ENCODE results near the gene TSHR.
"Not testable (repeated sequence)": the region's sequence is repeated elsewhere in the genome, so short reads cannot be mapped to it uniquely, and the experiment has no call there.

The TSHR gene

GRCh38 chr14:80996049-80996901 lies 40.9 kb downstream of the TSHR start:
- peak; percentile 88 for DNase-seq (ENCODE audit: low spot score)

DNA sequence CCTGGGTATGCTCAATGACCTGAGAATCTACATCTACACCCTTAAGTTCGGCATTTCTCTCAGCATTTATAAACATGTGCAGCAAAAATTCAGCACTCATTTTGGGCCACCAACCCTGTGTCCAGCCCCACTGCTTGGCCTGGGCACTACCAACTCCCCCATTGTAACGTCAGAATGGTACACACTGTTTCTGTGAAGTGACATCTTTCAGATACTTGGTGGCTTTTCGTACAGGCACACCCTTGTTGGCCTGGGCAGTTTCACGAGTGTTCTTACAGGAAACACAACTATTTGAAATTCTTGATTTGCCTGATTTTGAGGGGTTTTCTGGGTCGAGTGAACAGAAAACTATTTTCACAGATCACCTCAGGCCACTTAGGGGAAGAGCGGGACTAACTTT lies 46.0 kb downstream of the TSHR start:
- no peak for DNase-seq (ENCODE audit: low spot score)

- no peak for DNase-seq (ENCODE audit: low spot score)
Measured at GRCh38 chr14:81004575-81004974, 49.2 kb downstream of the TSHR start.

DNA sequence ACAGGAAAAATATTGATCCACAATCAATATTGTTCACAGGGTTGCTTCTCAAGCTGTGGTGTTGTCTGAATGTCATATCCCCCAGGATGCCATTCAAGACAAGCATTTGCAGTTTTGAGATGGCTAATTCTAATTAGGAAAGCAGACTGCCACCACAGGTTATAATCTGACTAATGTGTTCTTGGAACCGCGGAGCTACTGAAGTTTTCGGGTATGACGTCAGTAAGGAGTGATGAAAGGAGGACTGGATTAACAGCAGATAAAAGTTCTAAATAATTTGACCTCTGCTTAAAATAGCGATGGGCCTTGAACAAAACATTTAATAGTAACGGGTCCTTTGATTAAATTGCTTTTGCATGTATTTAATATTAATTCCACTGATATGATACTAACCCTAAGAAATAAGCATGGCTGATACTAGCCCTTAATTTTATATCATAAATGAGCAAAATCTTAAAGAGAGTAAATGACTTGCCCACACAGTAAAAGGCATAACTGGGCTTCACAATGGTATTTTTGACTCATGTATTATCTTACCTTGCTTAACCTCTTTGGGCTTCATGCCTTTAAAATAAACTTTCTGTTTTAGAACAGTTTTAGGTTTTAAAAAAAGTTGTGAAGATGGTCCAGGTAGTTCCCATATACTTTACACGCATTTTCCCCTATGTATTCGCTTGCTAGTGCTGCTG lies 50.3 kb downstream of the TSHR start:
- DNase-seq (ENCODE audit: low spot score): no peak

- no peak for DNase-seq (ENCODE audit: low spot score)
Measured at GRCh38 chr14:81006266-81006665, 50.8 kb downstream of the TSHR start.

DNA sequence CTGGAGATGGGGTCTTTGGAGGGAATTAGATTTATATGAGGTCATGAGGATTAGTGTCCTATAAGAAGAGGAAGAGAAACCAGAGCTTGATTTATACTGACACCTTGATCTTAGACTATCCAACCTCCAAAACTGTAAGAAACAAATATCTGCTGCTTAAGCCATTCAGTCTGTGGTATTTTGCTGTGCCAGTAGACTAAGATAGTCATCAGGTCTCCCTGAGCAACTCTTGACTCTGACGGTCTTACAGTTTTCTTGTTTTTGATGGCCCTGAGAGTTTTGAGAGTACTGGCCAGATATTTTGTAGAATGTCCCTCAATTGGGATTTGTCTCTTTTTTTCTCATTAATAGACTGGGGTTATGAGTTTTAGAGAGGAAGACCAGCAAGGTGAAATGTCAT lies 51.7 kb downstream of the TSHR start:
- DNase-seq (ENCODE audit: low spot score): no peak

- no peak for DNase-seq (ENCODE audit: low spot score)
Measured at GRCh38 chr14:81009346-81009745, 53.9 kb downstream of the TSHR start.

GRCh38 chr14:81018251-81018650 lies 62.8 kb downstream of the TSHR start:
- DNase-seq (ENCODE audit: low spot score): peak; percentile 13

DNA sequence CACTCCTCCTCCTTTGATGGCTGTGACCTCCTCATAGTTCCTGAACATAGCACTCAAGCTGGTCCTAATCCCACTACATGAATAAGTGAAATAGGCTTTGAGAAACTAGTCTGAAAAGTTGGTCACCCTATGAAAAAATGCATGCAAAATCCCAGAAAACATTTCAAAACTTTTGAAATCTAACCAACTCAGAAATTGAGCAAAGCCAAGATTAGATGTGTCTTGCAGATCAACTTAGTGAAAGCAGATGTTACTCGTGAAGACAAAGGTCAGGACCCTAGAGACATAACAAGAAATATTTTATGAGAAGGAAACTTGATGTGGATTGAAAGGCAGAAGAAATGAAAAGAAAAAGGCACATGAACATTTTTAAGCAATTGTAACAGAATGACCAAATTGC lies 63.3 kb downstream of the TSHR start:
- DNase-seq (ENCODE audit: low spot score): no peak

- DNase-seq (ENCODE audit: low spot score): not testable (repeated sequence)
Measured at GRCh38 chr14:81019113-81019512, 63.7 kb downstream of the TSHR start.

GRCh38 chr14:81023095-81023710 lies 67.8 kb downstream of the TSHR start:
- no peak for DNase-seq (ENCODE audit: low spot score)

DNA sequence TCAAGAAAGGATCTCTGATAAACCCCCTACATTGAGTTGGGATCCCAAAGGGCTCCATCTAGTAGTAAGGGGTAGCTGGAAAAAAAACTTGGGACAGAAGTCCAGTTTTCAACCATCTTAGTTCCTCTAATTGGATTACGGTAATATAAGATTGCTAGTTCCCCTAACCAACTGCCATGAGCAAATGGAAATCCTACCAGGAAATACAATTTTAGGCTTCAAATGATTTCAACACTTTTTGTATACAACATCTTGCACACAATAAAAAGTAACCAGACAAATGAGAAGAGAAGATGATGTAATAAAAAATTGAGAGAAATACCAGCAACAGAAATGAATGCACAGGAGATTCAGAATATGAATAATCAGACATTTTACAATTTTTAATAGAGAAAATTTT lies 73.0 kb downstream of the TSHR start:
- no peak for DNase-seq (ENCODE audit: low spot score)

- DNase-seq (ENCODE audit: low spot score): no peak
Measured at GRCh38 chr14:81031488-81031887, 76.1 kb downstream of the TSHR start.

- DNase-seq (ENCODE audit: low spot score): peak; percentile 63
Measured at GRCh38 chr14:81033698-81034240, 78.3 kb downstream of the TSHR start.

DNA sequence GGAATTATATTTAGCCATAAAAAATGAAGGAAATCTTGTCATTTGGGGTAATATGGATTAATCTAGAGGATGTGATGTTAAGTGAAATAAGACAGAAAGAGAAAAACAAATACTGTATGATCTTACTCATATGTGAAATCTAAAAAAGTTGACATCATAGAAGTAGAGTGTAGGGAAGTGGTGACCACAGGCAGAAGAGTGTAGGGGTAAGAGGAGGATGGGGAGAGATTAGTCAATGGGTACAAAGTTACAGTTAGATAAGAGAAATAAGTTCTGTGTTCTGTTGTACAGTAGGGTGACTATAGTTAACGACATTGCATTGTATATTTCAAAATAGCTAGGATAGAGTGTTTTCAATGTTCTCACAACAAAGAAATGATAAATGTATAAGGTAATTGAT lies 87.0 kb downstream of the TSHR start:
- no peak for DNase-seq (ENCODE audit: low spot score)

DNA sequence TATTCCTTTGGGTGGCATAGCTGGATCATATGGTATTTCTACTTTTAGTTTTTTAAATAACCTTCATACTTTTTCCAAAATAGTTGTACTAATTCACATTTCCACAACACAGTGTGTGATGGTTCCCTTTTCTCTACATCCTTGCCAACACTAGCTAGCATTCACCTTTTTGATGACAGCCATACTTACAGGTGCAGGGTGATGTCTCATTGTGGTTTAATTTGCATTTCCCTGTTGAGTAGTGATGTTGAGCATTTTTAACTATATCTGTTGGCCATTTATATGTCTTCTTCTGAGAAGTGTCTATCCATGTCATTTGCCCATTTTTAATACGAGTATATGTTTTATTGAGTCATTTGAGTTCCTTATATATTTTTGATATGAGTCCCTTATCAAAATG lies 96.1 kb downstream of the TSHR start:
- no peak for DNase-seq (ENCODE audit: low spot score)

DNA sequence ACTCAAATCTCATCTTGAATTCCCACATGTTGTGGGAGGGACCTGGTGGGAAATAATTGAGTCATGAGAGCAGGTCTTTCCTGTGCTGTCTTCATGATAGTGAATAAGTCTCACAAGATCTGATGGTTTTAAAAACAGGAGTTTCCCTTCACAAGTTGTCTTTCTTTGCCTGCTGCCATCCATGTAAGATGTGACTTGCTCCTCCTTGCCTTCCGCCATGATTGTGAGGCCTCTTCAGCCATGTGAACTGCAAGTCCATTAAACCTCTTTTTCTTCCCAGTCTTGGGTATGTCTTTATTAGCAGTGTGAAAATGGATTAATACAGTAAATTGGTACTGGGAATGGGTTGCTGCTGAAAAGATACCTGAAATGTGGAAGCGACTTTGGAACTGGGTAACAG lies 98.6 kb downstream of the TSHR start:
- not testable (repeated sequence) for DNase-seq (ENCODE audit: low spot score)

- DNase-seq (ENCODE audit: low spot score): no peak
Measured at GRCh38 chr14:81055971-81056370, 100.5 kb downstream of the TSHR start.

GRCh38 chr14:81062380-81062779 lies 107.0 kb downstream of the TSHR start:
- DNase-seq (ENCODE audit: low spot score): no peak

DNA sequence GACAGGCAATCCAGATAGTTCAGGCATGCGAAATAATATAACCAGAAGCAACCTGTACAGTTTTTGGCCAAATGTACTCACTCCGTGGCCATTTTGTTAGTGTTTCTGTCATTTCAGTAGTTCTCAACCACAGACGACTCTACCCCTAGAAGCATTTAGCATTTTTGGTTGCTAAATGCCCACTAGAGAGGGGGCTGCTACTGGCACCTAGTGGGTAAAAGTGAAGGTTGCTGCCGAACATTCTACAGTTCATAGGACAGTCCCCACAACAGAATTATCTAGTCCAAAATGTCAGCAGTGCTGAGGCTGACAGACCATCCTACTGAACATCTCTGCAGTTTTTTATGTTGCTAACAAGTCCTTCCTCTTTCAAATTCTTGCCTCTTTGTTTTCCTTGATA lies 107.4 kb downstream of the TSHR start:
- peak; percentile 12 for DNase-seq (ENCODE audit: low spot score)

DNA sequence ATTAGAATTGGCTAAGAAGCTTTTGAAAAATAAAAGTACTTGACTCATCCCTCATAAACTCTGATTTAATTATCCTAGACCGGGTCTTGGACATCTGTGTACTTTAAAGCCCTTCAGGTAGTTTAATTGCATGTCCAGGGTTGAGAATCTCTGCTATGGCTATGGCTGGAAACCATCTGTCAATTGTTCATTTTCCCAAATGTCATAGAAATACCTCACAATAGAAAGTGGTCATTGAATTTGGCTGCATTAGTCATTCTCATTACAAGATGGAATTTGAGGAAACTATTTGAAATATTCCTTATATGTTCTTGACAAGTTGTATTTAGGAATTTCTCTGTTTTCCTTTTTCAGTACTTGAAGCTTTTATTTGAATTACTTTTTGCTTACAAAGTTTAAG lies 111.3 kb downstream of the TSHR start:
- DNase-seq (ENCODE audit: low spot score): no peak

DNA sequence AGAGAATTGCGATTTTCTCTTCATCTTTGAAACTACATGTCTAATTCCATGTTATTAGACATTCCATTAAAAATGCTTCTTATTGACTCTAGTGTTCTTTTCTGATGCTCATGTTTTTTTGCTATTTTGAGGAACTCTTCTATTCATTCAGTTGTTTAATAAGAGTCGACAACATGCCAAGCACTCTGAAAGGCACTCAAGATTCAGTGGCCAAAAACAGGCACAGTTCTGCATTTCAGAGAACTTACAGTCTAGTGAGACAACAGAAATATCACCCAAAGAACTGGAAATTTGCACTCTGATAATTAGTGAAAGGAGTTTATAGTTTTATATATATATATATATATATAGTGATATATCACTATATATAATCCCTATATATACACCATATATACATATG lies 111.7 kb downstream of the TSHR start:
- DNase-seq (ENCODE audit: low spot score): no peak

All from pons (tissue), 1 donor.